ENCODE results near the gene CES4A.

Gene CES4A

DNA sequence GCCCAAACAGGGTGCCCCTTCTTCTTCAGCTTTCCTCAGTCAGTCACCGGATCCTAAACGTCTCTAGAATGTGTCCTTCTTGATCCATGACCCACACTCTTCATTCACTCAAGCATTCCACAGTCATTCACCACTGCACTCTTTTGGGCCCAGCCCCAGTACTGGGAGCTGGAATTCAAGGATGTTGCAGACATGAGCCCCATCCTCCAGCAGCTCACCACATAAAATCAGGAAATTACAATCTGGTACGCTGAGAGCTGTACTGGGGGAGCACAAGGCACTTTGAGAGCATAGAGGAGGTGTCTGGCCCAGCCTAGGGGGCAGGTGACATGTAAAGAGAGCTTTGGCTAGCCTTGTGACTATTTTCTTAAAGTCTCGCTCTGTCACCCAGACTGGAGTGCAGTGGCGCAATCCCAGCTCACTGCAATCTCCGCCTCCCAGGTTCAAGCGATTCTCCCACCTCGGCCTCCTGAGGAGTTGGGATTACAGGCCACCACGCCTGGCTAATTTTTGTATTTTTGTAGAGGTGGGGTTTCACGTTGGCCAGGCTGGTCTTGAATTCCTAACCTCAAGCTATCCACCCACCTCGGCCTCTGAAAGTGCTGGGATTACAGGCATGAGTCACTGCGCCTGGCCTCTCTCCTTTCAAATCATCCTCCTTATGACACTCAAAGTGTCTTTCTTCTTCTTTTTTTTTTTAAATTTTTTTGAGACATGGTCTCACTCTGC lies 18.7 kb downstream of the CES4A start:
- no peak for DNase-seq (ENCODE audit: low read depth)
- TF ChIP-seq, protein P1, sequence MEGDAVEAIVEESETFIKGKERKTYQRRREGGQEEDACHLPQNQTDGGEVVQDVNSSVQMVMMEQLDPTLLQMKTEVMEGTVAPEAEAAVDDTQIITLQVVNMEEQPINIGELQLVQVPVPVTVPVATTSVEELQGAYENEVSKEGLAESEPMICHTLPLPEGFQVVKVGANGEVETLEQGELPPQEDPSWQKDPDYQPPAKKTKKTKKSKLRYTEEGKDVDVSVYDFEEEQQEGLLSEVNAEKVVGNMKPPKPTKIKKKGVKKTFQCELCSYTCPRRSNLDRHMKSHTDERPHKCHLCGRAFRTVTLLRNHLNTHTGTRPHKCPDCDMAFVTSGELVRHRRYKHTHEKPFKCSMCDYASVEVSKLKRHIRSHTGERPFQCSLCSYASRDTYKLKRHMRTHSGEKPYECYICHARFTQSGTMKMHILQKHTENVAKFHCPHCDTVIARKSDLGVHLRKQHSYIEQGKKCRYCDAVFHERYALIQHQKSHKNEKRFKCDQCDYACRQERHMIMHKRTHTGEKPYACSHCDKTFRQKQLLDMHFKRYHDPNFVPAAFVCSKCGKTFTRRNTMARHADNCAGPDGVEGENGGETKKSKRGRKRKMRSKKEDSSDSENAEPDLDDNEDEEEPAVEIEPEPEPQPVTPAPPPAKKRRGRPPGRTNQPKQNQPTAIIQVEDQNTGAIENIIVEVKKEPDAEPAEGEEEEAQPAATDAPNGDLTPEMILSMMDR (IDR thresholded peaks at IDR 0.05; ENCODE audit: low read length, missing control alignments) = no peak
- no peak overlapping the region for H3K4me3 ChIP-seq (replicated peaks; ENCODE audit: low read depth, low read length)

DNA sequence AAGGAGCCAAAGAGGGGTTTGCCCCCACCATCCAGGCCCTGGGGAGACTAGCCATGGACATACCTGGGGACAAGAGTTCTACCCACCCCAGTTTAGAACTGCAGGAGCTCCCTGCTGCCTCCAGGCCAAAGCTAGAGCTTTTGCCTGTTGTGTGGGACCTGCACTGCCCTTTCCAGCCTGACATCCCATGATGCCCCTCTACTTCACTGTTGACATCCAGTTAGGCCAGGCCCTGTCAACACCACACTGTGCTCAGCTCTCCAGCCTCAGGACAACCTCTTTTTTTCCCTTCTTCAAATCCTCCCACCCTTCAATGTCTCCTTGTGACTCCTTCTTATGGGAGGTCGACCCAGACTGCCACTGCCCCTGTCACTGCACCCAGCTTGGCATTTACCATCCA lies 20.8 kb downstream of the CES4A start:
- no peak overlapping the region for H3K4me3 ChIP-seq (replicated peaks; ENCODE audit: low read depth, low read length)
- no peak for DNase-seq (ENCODE audit: low read depth)
- TF ChIP-seq, protein P1 (IDR thresholded peaks at IDR 0.05; ENCODE audit: low read length, missing control alignments) = no peak

DNA sequence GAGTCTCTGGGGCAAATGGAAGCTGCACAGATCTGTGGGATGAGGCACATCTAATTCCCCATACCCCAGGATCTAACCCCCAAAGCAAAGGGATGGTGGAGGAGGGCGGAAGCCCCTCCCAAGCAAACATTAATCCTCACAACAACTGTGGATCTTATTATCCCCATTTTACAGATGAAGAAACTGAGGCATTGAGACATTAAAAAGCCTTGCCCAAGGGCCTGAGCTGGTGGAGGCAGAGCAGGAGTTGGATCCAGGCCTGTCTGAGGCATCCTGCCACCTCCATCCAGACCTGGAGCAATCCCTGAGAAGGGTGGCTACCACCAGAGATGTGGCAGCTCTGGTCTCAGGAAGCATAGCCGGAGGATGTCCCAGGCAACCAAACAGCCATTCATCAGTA lies 22.9 kb downstream of the CES4A start:
- no peak for DNase-seq (ENCODE audit: low read depth)
- TF ChIP-seq, protein P1 (IDR thresholded peaks at IDR 0.05; ENCODE audit: low read length, missing control alignments) = no peak
- no peak overlapping the region for H3K4me3 ChIP-seq (replicated peaks; ENCODE audit: low read depth, low read length)

DNA sequence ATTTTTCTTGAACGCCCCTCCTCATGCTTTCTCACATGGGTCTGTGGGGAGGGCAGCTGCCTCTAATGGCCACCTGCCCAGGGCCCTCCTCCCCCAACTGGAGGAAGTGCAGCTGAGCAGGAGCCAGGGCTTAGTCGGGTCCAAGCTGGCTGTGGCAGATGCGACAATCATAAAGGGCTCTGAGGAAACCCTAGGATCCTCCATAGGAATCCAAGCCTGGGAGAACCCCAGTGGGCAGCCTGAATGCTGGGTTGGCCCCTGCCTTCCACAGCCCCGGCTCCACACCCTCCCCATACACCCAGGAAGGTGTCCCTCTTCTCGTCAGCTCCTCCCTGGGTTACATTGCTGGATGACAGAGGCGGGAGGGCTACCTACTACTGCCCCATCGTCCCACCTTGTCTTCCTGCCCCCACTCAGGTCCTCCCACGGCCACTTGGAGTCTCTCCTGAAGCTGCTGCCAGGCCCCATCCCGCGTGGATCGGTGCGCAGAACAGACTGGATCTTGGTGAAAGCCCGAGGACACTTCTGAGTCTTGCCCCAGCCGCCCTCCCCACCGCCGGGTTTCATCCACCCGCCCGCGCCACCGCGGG lies 24.9 kb downstream of the CES4A start:
- TF ChIP-seq, protein P1 (IDR thresholded peaks at IDR 0.05; ENCODE audit: low read length, missing control alignments) = no peak
- H3K4me3 ChIP-seq (replicated peaks; ENCODE audit: low read depth, low read length) = peak overlapping the region; percentile 43
- DNase-seq (ENCODE audit: low read depth) = no peak

DNA sequence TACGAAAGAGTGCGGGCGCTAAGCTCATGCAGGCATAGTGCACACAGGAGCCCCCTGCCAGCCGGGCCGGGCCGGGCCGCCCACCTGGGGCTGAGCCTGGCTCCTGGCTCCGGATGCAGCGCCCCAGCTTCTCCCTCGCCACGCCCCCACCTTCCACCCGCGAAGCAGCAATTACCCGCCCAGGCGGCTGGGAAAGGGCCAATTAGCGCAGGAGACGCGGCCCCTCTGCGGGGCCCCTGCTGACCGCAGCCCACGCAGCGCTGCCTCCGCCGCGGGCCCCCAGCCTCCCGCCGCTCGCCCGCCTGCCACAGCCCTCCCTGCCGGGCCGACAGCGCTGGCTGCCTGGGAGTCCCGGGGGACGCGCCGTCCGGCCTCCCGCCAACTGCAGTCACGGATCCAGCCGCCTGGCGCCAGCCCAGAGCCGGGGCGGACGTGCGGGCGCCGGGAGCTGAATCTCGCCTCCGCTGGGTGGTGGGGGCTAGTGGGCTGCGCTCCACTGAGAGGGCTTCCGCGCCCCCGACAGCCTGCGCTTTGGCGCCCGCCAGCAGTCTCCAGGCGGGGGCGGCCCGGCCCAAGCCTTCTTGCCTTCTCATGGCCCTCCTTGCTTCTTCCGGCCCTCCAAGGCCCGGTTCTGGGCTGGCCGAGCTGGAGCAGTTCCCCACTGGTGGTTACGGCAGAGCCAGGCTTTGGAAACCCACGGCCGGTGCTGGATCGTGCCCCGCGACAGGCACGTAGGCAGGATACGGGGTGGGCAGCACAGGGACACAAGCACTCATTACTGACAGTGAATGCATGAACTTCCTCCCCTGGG lies 25.6 kb downstream of the CES4A start:
- H3K4me3 ChIP-seq (replicated peaks; ENCODE audit: low read depth, low read length) = peak overlapping the region; percentile 43
- TF ChIP-seq, protein P1 (IDR thresholded peaks at IDR 0.05; ENCODE audit: low read length, missing control alignments) = no peak
- DNase-seq (ENCODE audit: low read depth) = peak; percentile 79

DNA sequence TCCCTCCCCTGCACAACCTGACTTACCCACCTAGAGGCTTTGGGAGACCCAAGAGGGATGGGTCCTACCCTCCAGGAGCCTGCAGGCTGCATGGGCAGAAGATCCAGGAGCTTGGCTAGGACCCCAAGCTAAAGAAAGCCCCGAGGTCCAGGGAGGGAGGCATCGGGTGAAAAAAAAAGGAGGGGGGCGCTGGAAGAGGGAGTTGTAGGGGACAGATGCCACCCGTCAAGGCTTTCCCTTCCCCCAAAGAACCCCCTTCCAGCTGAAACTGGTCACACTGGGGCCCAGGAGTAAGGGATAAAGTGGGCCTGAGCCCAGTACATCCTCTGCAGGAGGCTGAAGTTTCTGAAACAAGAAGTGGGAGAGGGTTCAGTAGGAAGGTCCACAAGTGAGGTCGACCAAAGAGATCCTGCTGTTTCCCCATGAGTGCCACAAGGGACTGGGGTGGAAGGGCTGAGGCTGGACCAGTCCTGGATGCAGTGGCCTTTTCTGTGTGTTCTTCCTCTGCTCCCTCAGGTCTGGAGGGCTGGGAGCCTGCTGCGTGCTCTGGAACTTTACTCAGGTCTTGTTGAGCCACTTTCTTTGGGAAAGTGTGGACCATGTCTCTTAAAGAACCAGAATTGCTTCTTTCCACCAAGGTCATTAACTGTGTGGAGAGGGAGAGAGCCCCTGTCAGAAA lies 26.4 kb downstream of the CES4A start:
- TF ChIP-seq, protein P1 (IDR thresholded peaks at IDR 0.05; ENCODE audit: low read length, missing control alignments) = no peak
- no peak for DNase-seq (ENCODE audit: low read depth)
- H3K4me3 ChIP-seq (replicated peaks; ENCODE audit: low read depth, low read length) = peak overlapping the region; percentile 43

Data from fibroblast of pulmonary artery (primary cell).